ENCODE data around the gene RABGAP1. TPM values are rescaled to one million over a fixed set of nuclear protein-coding genes. Genes with fewer than 3 reads are reported as not detected.

The RABGAP1 gene
- total RNA-seq, 4 donors from 2014 or later = 64.3 to 116 (median 79.5) TPM

GRCh38 chr9:123150708-123151503 is 210.1 kb downstream of the RABGAP1 start:
- no peak overlapping the region for H3K4me3 ChIP-seq
- WGBS = 79% methylated on average over 5 of the region's 5 CpGs
- peaks cover 0 to 4% (median 0%) of the 10 kb centered on the region in 4 donors for H3K9me3 ChIP-seq
- H3K4me1 ChIP-seq = no peaks in the 10 kb centered on the region
- DNase-seq (ENCODE audit: extremely low spot score) = no peak
- H3K36me3 ChIP-seq = peaks cover 0 to 12% (median 6%) of the 10 kb centered on the region in 4 donors
- intact Hi-C loops (cut with DNase I) = no loop called here
- H3K27me3 ChIP-seq = no peaks in the 10 kb centered on the region
- TF ChIP-seq CTCF (IDR thresholded peaks at IDR 0.05) (no peak), EP300 (IDR thresholded peaks at IDR 0.05) (no peak), POLR2A (IDR thresholded peaks at IDR 0.05; ENCODE audit: low read depth) (no peak), POLR2AphosphoS5 (IDR thresholded peaks at IDR 0.05) (no peak)
- H3K27ac ChIP-seq (replicated peaks in 1 of 4) = no peak overlapping the region

Small RNAs within 50 kb of the gene (small RNA-seq; reads per million reads assigned to genes)
- gene GPR21 (0 reads per million in 3 donors), gene RNY1P15 (0 reads per million in 3 donors)

Other genes with a start within 250 kb of the RABGAP1 start
- gene OR1L4, start 217.0 kb upstream of the RABGAP1 start, total RNA-seq = not detected
- not detected for gene OR1L6, start 198.7 kb upstream of the RABGAP1 start, total RNA-seq
- not detected for gene OR5C1, start 152.1 kb upstream of the RABGAP1 start, total RNA-seq
- not detected for gene OR1K1, start 140.9 kb upstream of the RABGAP1 start, total RNA-seq
- 10 to 100 TPM; 12.5 to 18.7 (median 15.7) TPM for gene PDCL, start 112.4 kb upstream of the RABGAP1 start, total RNA-seq
- gene RC3H2, start 35.7 kb upstream of the RABGAP1 start, total RNA-seq = 10 to 100 TPM; 40.1 to 58.1 (median 57.8) TPM
- 10 to 100 TPM in 2 of 4 donors, 1 to 10 TPM in 2; 6.5 to 12.9 (median 9.5) TPM for gene ZBTB6, start 27.7 kb upstream of the RABGAP1 start, total RNA-seq
- 10 to 100 TPM in 2 of 4 donors, 1 to 10 TPM in 2; 6.3 to 10.4 (median 9.1) TPM for gene ZBTB26, start 9.5 kb upstream of the RABGAP1 start, total RNA-seq
- 1 to 10 TPM in 1 of 4 donors, under 1 TPM in 2, not detected in 1; 0.33 to 1.1 (median 0.52) TPM for gene GPR21, start 92.6 kb downstream of the RABGAP1 start, total RNA-seq

Data from esophagus muscularis mucosa (tissue), 4 donors.